Ishikawa (cell line): ENCODE results near the gene MAGI2.

Experiments
- CEBPB ChIP-seq: IDR thresholded peaks from 2 replicates; pipeline ENCODE4 v1.6.1; 2012
- CREB1 ChIP-seq: IDR thresholded peaks from 2 replicates; pipeline ENCODE4 v1.6.1; 2012; ENCODE audit warnings: low read depth
- EGR1 ChIP-seq: IDR thresholded peaks from 2 replicates; pipeline ENCODE4 v1.6.1; 2012
- EP300 ChIP-seq: IDR thresholded peaks from 2 replicates; pipeline ENCODE4 v1.6.1; 2012; ENCODE audit warnings: borderline replicate concordance
- FOXM1 ChIP-seq: IDR thresholded peaks from 2 replicates; pipeline ENCODE4 v1.6.1; 2012; ENCODE audit warnings: low read depth, borderline replicate concordance
- MAX ChIP-seq: IDR thresholded peaks from 2 replicates; pipeline ENCODE4 v1.6.1; 2012
- NFIC ChIP-seq: IDR thresholded peaks from 2 replicates; pipeline ENCODE4 v1.6.1; 2012
- RAD21 ChIP-seq: IDR thresholded peaks from 2 replicates; pipeline ENCODE4 v1.6.1; 2012; ENCODE audit warnings: low read depth
- REST ChIP-seq: IDR thresholded peaks from 2 replicates; pipeline ENCODE4 v1.6.1; 2012; ENCODE audit warnings: low read depth, mild to moderate bottlenecking
- TAF1 ChIP-seq: IDR thresholded peaks from 2 replicates; pipeline ENCODE4 v1.6.1; 2012; ENCODE audit warnings: low read depth, mild to moderate bottlenecking
- TCF12 ChIP-seq: IDR thresholded peaks from 2 replicates; pipeline ENCODE4 v1.6.1; 2012; ENCODE audit warnings: low read depth
- TEAD4 ChIP-seq: IDR thresholded peaks from 2 replicates; pipeline ENCODE4 v1.6.1; 2012
- USF1 ChIP-seq: IDR thresholded peaks from 2 replicates; pipeline ENCODE4 v1.6.1; 2012
- YY1 ChIP-seq: IDR thresholded peaks from 2 replicates; pipeline ENCODE4 v1.6.1; 2012; ENCODE audit warnings: low read depth
- ZBTB7A ChIP-seq: IDR thresholded peaks from 2 replicates; pipeline ENCODE4 v1.6.1; 2012; ENCODE audit warnings: low read depth

MAGI2 gene

GRCh38 chr7:78895393-78895792, 558.1 kb downstream of the MAGI2 start:
- TF ChIP-seq RAD21 = no peak
- TF ChIP-seq YY1 = no peak
- TF ChIP-seq REST = no peak
- no peak for TF ChIP-seq EP300
- no peak for TF ChIP-seq FOXM1
- TF ChIP-seq TAF1 = no peak
- TF ChIP-seq USF1 = no peak
- TF ChIP-seq MAX = no peak

GRCh38 chr7:78879206-78879605, 574.3 kb downstream of the MAGI2 start:
- no peak for TF ChIP-seq MAX
- no peak for TF ChIP-seq TAF1
- no peak for TF ChIP-seq CREB1
- no peak for TF ChIP-seq TEAD4
- TF ChIP-seq EP300 = no peak

GRCh38 chr7:78873117-78873516, 580.4 kb downstream of the MAGI2 start:
- TF ChIP-seq EP300 (no peak), EGR1 (no peak), ZBTB7A (no peak), CREB1 (no peak), MAX (no peak), NFIC (no peak), REST (no peak), RAD21 (no peak), YY1 (no peak), TAF1 (no peak), TEAD4 (no peak), USF1 (no peak), CEBPB (no peak)

GRCh38 chr7:78864339-78864738, 589.1 kb downstream of the MAGI2 start:
- TF ChIP-seq TAF1 (no peak), TEAD4 (no peak), EP300 (no peak), YY1 (no peak), EGR1 (no peak), RAD21 (no peak), NFIC (no peak), MAX (no peak), CREB1 (no peak), REST (no peak), ZBTB7A (no peak), FOXM1 (no peak), TCF12 (no peak)

- no peak for TF ChIP-seq MAX
- TF ChIP-seq EGR1 = no peak
- no peak for TF ChIP-seq EP300
- TF ChIP-seq CEBPB = no peak
- no peak for TF ChIP-seq ZBTB7A
- no peak for TF ChIP-seq USF1
- TF ChIP-seq RAD21 = no peak
- TF ChIP-seq CREB1 = no peak
- TF ChIP-seq TAF1 = no peak
- TF ChIP-seq REST = no peak
- no peak for TF ChIP-seq TCF12
Observed at GRCh38 chr7:78863281-78863680, 590.2 kb downstream of the MAGI2 start.
